HepG2 (cell line): ENCODE results near the gene TMEFF1. TPM values are rescaled to one million over a fixed set of nuclear protein-coding genes. Genes with fewer than 3 reads are reported as not detected.

Experiments used
- ARID5B ChIP-seq: IDR thresholded peaks from 2 replicates; pipeline ENCODE4 v1.4.0; 2020; ENCODE audit warnings: mild to moderate bottlenecking, missing genetic modification reagents
- CCDC6 ChIP-seq: sonication (generic); formaldehyde crosslinking; IDR thresholded peaks from 2 replicates; pipeline ENCODE4 v1.8.1; 2022; ENCODE audit warnings: mild to moderate bottlenecking, missing genetic modification reagents, moderate library complexity
- ELF4 ChIP-seq: sonication (generic); formaldehyde crosslinking; IDR thresholded peaks from 2 replicates; pipeline ENCODE4 v1.5.0; 2020; ENCODE audit warnings: missing genetic modification reagents, mild to moderate bottlenecking, moderate library complexity, borderline replicate concordance
- ETV5 ChIP-seq: IDR thresholded peaks from 2 replicates; pipeline ENCODE4 v1.6.1; 2018; ENCODE audit warnings: missing biosample characterization, missing genetic modification reagents, inconsistent platforms, borderline replicate concordance
- GATAD2A ChIP-seq: IDR thresholded peaks from 2 replicates; pipeline ENCODE4 v1.6.1; 2016
- HNRNPH1 ChIP-seq: fragments of 200-400 bp; formaldehyde crosslinking; optimal IDR thresholded peaks from 2 replicates; pipeline ENCODE3; 2017; ENCODE audit warnings: mild to moderate bottlenecking, low read depth, low read length
- MYC ChIP-seq: sonication (generic); formaldehyde crosslinking; IDR thresholded peaks from 2 replicates; pipeline ENCODE4 v1.9.0; 2021; ENCODE audit warnings: missing genetic modification reagents, borderline replicate concordance
- NAIF1 ChIP-seq: sonication (generic); formaldehyde crosslinking; IDR thresholded peaks from 2 replicates; pipeline ENCODE4 v1.5.0; 2020; ENCODE audit warnings: mild to moderate bottlenecking, missing genetic modification reagents, borderline replicate concordance
- NFYB ChIP-seq: sonication (generic); formaldehyde crosslinking; IDR thresholded peaks from 2 replicates; pipeline ENCODE4 v1.4.0; 2020; ENCODE audit warnings: missing genetic modification reagents
- NONO ChIP-seq, 2 experiments: fragments of 450-650 bp in 1 of 2; sonication (generic) in 1 of 2; formaldehyde crosslinking in 1 of 2; IDR thresholded peaks in 1 of 2; conservative IDR thresholded peaks in 1 of 2; 2 replicates each; pipeline versions ENCODE4 v1.6.1 to v1.8.0; 2017 to 2022; ENCODE audit warnings: mild to moderate bottlenecking in 1 of 2, missing genetic modification reagents in 1 of 2, moderate library complexity in 1 of 2
- POGZ ChIP-seq: sonication (generic); formaldehyde crosslinking; IDR thresholded peaks from 2 replicates; pipeline ENCODE4 v1.4.0; 2020; ENCODE audit warnings: mild to moderate bottlenecking, missing genetic modification reagents
- RBFOX2 ChIP-seq: fragments of 200-400 bp; formaldehyde crosslinking; IDR thresholded peaks from 2 replicates; pipeline ENCODE4 v1.6.1; 2017; ENCODE audit warnings: low read depth, mild to moderate bottlenecking, low read length
- SAP130 ChIP-seq: IDR thresholded peaks from 2 replicates; pipeline ENCODE4 v1.6.1; 2016; ENCODE audit warnings: low read depth
- SIN3B ChIP-seq: fragments of 150-350 bp; IDR thresholded peaks from 2 replicates; pipeline ENCODE4 v1.6.1; 2014; ENCODE audit warnings: low read length
- TFDP1 ChIP-seq: IDR thresholded peaks from 2 replicates; pipeline ENCODE4 v1.6.1; 2016; ENCODE audit warnings: missing compliant biosample characterization, missing genetic modification reagents, borderline replicate concordance
- ZBED4 ChIP-seq: sonication (generic); formaldehyde crosslinking; IDR thresholded peaks from 2 replicates; pipeline ENCODE4 v1.4.0; 2020; ENCODE audit warnings: missing genetic modification reagents, borderline replicate concordance
- ZEB1 ChIP-seq: IDR thresholded peaks from 2 replicates; pipeline ENCODE4 v1.6.1; 2012; ENCODE audit warnings: mild to moderate bottlenecking, low read depth, inconsistent platforms; ENCODE audit not compliant: insufficient replicate concordance
- ZFP90 ChIP-seq: sonication (generic); formaldehyde crosslinking; IDR thresholded peaks from 2 replicates; pipeline ENCODE4 v1.8.0; 2022; ENCODE audit warnings: missing genetic modification reagents, mild to moderate bottlenecking, inconsistent platforms, borderline replicate concordance
- ZNF234 ChIP-seq: sonication (generic); formaldehyde crosslinking; conservative IDR thresholded peaks from 2 replicates; pipeline ENCODE4 v1.5.1; 2020; ENCODE audit warnings: mild to moderate bottlenecking, missing genetic modification reagents
- ZNF264 ChIP-seq: sonication (generic); formaldehyde crosslinking; IDR thresholded peaks from 2 replicates; pipeline ENCODE4 v1.4.0; 2020; ENCODE audit warnings: missing genetic modification reagents
- ZNF441 ChIP-seq: sonication (generic); formaldehyde crosslinking; IDR thresholded peaks from 2 replicates; pipeline ENCODE4 v1.7.0; 2021; ENCODE audit warnings: missing genetic modification reagents, borderline replicate concordance
- ZNF768 ChIP-seq: sonication (generic); formaldehyde crosslinking; IDR thresholded peaks from 2 replicates; pipeline ENCODE4 v1.4.0; 2020; ENCODE audit warnings: missing genetic modification reagents
- polyA plus RNA-seq, 8 experiments: library from polyadenylated mRNA; depleted of rRNA in 3 of 8; stranded (reverse) in 7 of 8; unstranded in 1 of 8; fragments of >200 nt; fragmentation: Illumina TruSeq in 4 of 8; extraction: Trizol in 4 of 8; gene quantifications; 2 replicates each; pipeline versions ENCODE4 v1.2.1 to v1.2.3, GENCODE V29; 2011 to 2016; ENCODE audit warnings: low read depth in 4 of 8, missing spikeins in 1 of 8, mixed read lengths in 1 of 8; ENCODE audit not compliant: insufficient read depth in 1 of 8
- total RNA-seq, 5 experiments: library from RNA; depleted of rRNA; stranded (reverse); fragments of >200 nt; fragmentation: Illumina TruSeq; extraction: Trizol; gene quantifications; 2 replicates each; pipeline ENCODE4 v1.2.3, GENCODE V29; 2016; ENCODE audit warnings: low read depth in 1 of 5

TMEFF1 gene
- total and polyA plus RNA-seq, 2 of the 13 experiments (the other 11 are each of a cell fraction or from before 2014, with no cell fraction given), result 0.87 to 1.9 TPM

GRCh38 chr9:100598641-100599145 lies 125.7 kb downstream of the TMEFF1 start (continued):
- TF ChIP-seq ARID5B, result peak; percentile 26; the same call in 1 of the 2 replicates
- peak; percentile 25; the same call in 1 of the 2 replicates for TF ChIP-seq GATAD2A (CRISPR knock-in tag)
- TF ChIP-seq ZBED4 (CRISPR knock-in tag), result 0 out of 2 replicates have a peak, but pooled peaks have one; percentile 16
- TF ChIP-seq ZFP90 (CRISPR knock-in tag), result no peak
- TF ChIP-seq NAIF1 (CRISPR knock-in tag), result peak; percentile 100
- 0 out of 2 replicates have a peak, but pooled peaks have one; percentile 37 for TF ChIP-seq ZNF768 (CRISPR knock-in tag)
- TF ChIP-seq ZNF264, result no peak
- TF ChIP-seq NFYB, result peak; percentile 25; the same call in 1 of the 2 replicates
- TF ChIP-seq POGZ (CRISPR knock-in tag), result peak; percentile 76
- TF ChIP-seq ETV5, result peak; percentile 73; the same call in 1 of the 2 replicates
- 0 out of 2 replicates have a peak, but pooled peaks have one; percentile 37 for TF ChIP-seq CCDC6 (CRISPR knock-in tag)
- TF ChIP-seq SAP130 (CRISPR knock-in tag), result peak; percentile 90
- TF ChIP-seq MYC (CRISPR knock-in tag), result peak; percentile 49; the same call in 1 of the 2 replicates
- TF ChIP-seq SIN3B, result no peak
- TF ChIP-seq RBFOX2, result peak; percentile 52; the same call in 1 of the 2 replicates
- TF ChIP-seq HNRNPH1, result peak; percentile 98
- TF ChIP-seq ZNF441, result peak; percentile 92
- no peak for TF ChIP-seq NONO (IDR thresholded peaks at IDR 0.05)
- TF ChIP-seq NONO (CRISPR knock-in tag; conservative IDR thresholded peaks at IDR 0.05), result 0 out of 2 replicates have a peak, but pooled peaks have one; percentile 48
- no peak for TF ChIP-seq ZNF234
- TF ChIP-seq TFDP1 (CRISPR knock-in tag), result peak; percentile 89; the same call in 1 of the 2 replicates
- TF ChIP-seq ZEB1, result peak; percentile 79
- TF ChIP-seq ELF4 (CRISPR knock-in tag), result no peak
